Activated T-helper 1 cell treated with Interleukin-2 at 50 U/mL for 16 hours (primary cell): ENCODE data around the gene NR5A1.

Experiments used
- DNase-seq: peaks from one replicate; pipeline ENCODE4 v3.0.0-alpha.2; 2020; ENCODE audit warnings: low read depth

NR5A1 gene

DNA sequence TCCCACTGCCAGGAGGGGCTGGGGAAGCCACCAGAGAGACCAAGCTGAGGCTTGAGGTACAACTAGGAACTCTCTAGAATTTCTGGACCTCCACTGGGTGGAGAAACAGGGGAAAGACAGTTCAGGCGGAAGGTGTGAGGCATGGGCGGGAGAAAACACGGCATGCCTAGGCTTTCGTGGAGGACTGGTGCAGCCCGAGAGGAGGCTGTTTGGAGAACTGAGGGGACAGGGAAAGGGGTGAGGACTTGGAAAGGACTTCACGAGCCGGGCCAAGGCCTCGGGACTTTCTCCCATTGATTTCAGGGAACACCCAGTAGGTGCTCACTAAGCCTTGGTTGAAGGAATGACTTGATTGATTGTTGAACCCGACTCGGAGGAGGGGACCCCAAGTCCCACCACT is 66.4 kb downstream of the NR5A1 start:
- DNase-seq = no peak

DNA sequence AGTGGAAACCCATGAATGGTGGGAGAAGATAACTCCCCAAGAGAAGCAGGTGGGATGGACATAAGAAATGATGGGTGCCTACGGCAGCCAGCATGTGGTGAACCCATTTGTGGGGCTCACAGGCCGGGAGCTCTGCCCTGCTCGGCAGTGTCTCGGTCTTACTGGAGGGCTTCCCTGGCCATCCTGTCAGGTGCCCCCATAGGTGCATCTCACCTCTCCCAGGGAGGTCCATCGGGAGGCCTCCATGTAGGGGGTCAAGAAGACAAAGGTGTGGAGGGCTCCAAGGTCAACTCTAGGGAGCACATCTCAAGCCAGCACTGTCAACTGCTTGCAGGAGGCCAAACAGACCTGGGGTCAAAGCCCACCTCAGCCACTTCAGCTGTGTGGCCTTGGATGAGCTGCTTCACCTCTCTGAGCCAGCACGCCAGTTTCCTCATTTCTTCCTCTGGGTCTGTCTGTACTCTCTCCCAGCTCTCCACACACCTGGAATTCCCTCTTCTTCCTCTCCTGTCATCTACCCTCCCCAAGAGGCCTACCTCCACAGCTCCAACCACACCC is 67.4 kb downstream of the NR5A1 start:
- no peak for DNase-seq

DNA sequence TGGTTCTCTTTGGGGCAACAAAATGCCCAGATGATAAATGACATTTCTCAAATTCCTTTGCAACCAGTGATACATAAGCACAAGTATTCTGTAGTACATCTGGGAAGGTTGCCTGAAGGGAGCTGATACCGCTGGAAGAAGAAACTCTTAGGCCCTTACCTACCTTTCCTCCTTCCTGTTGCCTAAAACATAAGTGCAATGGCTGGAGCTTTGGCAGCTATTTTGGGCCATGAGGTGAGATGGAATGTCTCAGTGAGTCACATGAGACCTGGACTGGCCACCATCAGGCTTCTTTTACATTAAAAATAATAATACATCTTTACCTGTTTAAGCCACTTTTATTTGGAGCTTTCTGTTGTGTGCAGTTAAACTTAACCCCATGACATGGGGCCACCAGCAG is 68.1 kb downstream of the NR5A1 start:
- no peak for DNase-seq

DNA sequence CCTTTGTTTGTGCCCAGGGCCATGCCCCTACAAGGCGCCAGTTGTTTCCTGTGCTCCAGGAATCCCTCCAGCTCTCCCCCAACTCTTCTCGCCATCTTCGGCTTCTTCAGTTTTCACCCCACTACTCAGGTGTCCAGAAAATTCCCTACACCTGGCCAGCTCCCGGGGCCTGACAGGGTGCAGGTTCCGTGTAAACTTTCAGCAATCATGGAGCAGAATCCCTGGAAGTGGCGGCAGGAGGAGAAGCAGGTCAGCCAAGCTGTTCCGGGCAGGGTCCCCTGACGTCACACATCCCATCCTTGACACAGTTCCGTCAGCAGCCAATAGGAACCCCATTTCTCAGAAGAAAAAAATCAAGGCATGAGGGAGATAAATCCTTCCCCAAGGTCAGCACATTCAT is 69.1 kb downstream of the NR5A1 start:
- DNase-seq = no peak

DNA sequence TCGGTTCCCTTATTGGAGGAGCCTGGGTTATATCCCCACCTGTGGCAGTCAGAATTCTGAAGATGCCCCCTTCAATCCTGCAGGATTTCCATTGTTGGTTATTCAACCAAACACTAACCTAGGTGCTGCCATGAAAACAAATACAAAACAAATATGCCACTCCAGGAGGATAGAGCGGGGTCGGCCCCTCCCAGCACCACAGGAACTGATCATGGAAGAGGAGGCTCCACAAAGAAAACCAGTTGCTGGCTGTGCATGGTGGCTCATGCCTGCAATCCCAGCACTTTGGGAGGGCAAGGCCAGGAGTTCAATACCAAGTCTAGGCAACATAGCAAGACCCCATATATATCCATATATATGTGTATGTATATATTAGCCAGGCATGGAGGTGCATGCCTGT is 70.1 kb downstream of the NR5A1 start:
- DNase-seq = no peak

DNA sequence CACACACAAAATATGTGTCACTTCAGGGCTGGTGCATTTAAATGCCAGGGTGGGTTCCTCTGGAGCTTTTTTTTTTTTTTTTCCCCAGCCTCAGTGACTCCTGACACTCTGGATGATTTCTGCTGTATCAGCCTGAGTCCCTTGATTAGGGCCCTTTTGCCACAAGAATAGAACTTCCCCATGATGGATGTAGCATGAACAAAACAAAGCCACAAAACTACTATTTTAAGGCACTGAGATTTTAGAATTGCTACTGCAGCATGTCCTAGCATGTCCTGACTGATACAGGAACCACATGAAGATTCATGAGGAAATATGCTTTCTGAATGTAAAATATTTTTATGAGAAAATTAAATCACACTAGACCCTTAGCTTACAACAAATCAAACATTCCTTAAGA is 70.9 kb downstream of the NR5A1 start:
- DNase-seq = no peak
